Measurements from ENCODE around the gene PIP4K2C. TPM values are rescaled to one million over a fixed set of nuclear protein-coding genes. Genes with fewer than 3 reads are reported as not detected.

PIP4K2C gene
- total RNA-seq, 4 donors from 2014 or later = 21.7 to 38.7 (median 33.1) TPM

GRCh38 chr12:57621497-57622292 lies 30.7 kb downstream of the PIP4K2C start:
- peaks cover 0 to 43% of the 10 kb centered on the region in 2 donors for H3K36me3 ChIP-seq
- peak overlapping the region; percentile 2 to 46 for H3K4me3 ChIP-seq
- ATAC-seq = peak; percentile 73
- peak overlapping the region in 1 of 4 donors; percentile 2 for H3K27ac ChIP-seq
- H3K27me3 ChIP-seq = peaks cover 42% of the 10 kb centered on the region
- H3K4me1 ChIP-seq = peaks cover 0 to 33% (median 12%) of the 10 kb centered on the region in 3 donors
- peak in 3 of 4 experiments; percentile 93 to 97 (median 93) for TF ChIP-seq CTCF (IDR thresholded peaks at IDR 0.05)
- TF ChIP-seq EP300 (IDR thresholded peaks at IDR 0.05) = no peak
- H3K9me3 ChIP-seq = no peaks in the 10 kb centered on the region
- WGBS, 2 donors (ENCODE audit: low coverage in 1 of 2) = 5 to 7% methylated on average over 11 to 19 of the region's 49 CpGs

- WGBS, 2 donors (ENCODE audit: low coverage in 1 of 2) = 85 to 87% methylated on average over 3 to 9 of the region's 9 CpGs
- Histone ChIP-seq H3K4me1 (peaks cover 0 to 38% (median 12%) of the 10 kb centered on the region in 3 donors), H3K36me3 (peaks cover 0 to 35% of the 10 kb centered on the region in 2 donors), H3K4me3 (no peak overlapping the region), H3K27ac (no peak overlapping the region), H3K27me3 (peaks cover 47% of the 10 kb centered on the region), H3K9me3 (no peaks in the 10 kb centered on the region)
- TF ChIP-seq POLR2AphosphoS5 (IDR thresholded peaks at IDR 0.05) (no peak), EP300 (IDR thresholded peaks at IDR 0.05) (no peak), POLR2A (IDR thresholded peaks at IDR 0.05) (no peak), CTCF (IDR thresholded peaks at IDR 0.05) (no peak)
- no peak for ATAC-seq
Observed at GRCh38 chr12:57622293-57623245, 31.6 kb downstream of the PIP4K2C start.

- Histone ChIP-seq H3K27ac (no peak overlapping the region), H3K4me1 (peaks cover 0 to 44% (median 12%) of the 10 kb centered on the region in 3 donors), H3K9me3 (no peaks in the 10 kb centered on the region), H3K27me3 (peaks cover 55% of the 10 kb centered on the region), H3K4me3 (no peak overlapping the region), H3K36me3 (peaks cover 0 to 29% of the 10 kb centered on the region in 2 donors)
- no peak for ATAC-seq
- WGBS, 2 donors (ENCODE audit: low coverage in 1 of 2) = 72 to 100% methylated on average over 2 of the region's 2 CpGs
- no peak for TF ChIP-seq EP300 (IDR thresholded peaks at IDR 0.05)
Observed at GRCh38 chr12:57623385-57623784, 32.4 kb downstream of the PIP4K2C start.

GRCh38 chr12:57623811-57624390 lies 32.9 kb downstream of the PIP4K2C start:
- no peak overlapping the region for H3K4me3 ChIP-seq
- no peaks in the 10 kb centered on the region for H3K9me3 ChIP-seq
- H3K36me3 ChIP-seq = peaks cover 0 to 31% of the 10 kb centered on the region in 2 donors
- no peak for TF ChIP-seq CTCF (IDR thresholded peaks at IDR 0.05)
- TF ChIP-seq POLR2AphosphoS5 (IDR thresholded peaks at IDR 0.05) = no peak
- no peak for TF ChIP-seq EP300 (IDR thresholded peaks at IDR 0.05)
- TF ChIP-seq POLR2A (IDR thresholded peaks at IDR 0.05) = no peak
- peaks cover 0 to 44% (median 12%) of the 10 kb centered on the region in 3 donors for H3K4me1 ChIP-seq
- no peak for ATAC-seq
- peaks cover 58% of the 10 kb centered on the region for H3K27me3 ChIP-seq
- H3K27ac ChIP-seq = no peak overlapping the region
- WGBS, 2 donors (ENCODE audit: low coverage in 1 of 2) = 65 to 67% methylated on average over 2 of the region's 5 CpGs
